HUES6 (cell line): ENCODE measurements around the gene ZNF331.

Experiments
- H3K27ac ChIP-seq: 2 replicates; pipeline ENCODE4 v1.7.0; 2013; ENCODE audit warnings: low read depth, mild to moderate bottlenecking, low read length, inconsistent platforms
- H3K27me3 ChIP-seq: 2 replicates; pipeline ENCODE4 v1.6.1; 2013; ENCODE audit warnings: low read length; ENCODE audit not compliant: control insufficient read depth, insufficient read depth
- H3K36me3 ChIP-seq: 2 replicates; pipeline ENCODE4 v1.6.1; 2013; ENCODE audit warnings: low read length; ENCODE audit not compliant: control insufficient read depth, insufficient read depth
- H3K4me1 ChIP-seq: 2 replicates; pipeline ENCODE4 v1.6.1; 2013; ENCODE audit warnings: low read length; ENCODE audit not compliant: control insufficient read depth, insufficient read depth
- H3K4me3 ChIP-seq: 2 replicates; pipeline ENCODE4 v1.5.1; 2013; ENCODE audit warnings: low read depth, low read length
- H3K9ac ChIP-seq: one replicate; pipeline ENCODE4 v1.6.1; 2013; ENCODE audit warnings: mild to moderate bottlenecking, low read length
- H3K9me3 ChIP-seq: 2 replicates; pipeline ENCODE4 v1.6.1; 2013; ENCODE audit warnings: low read depth, low read length; ENCODE audit not compliant: control insufficient read depth, insufficient read depth

Gene ZNF331

GRCh38 chr19:53576941-53577653, 39.2 kb downstream of the ZNF331 start:
- peaks cover 74% of the 10 kb centered on the region for H3K36me3 ChIP-seq
- peaks cover 35% of the 10 kb centered on the region for H3K9me3 ChIP-seq
- no peak overlapping the region for H3K4me3 ChIP-seq

GRCh38 chr19:53577968-53578367, 40.0 kb downstream of the ZNF331 start:
- Histone ChIP-seq H3K9ac (no peak overlapping the region), H3K4me3 (no peak overlapping the region), H3K27me3 (no peaks in the 10 kb centered on the region), H3K4me1 (peaks cover 12% of the 10 kb centered on the region; the same call in 1 of the 2 replicates), H3K36me3 (peaks cover 68% of the 10 kb centered on the region), H3K9me3 (peaks cover 35% of the 10 kb centered on the region), H3K27ac (no peak overlapping the region)

More at GRCh38 chr19:53576941-53577653, 39.2 kb downstream of the ZNF331 start:
- no peak overlapping the region for H3K9ac ChIP-seq
- H3K27ac ChIP-seq, result no peak overlapping the region
- peaks cover 11% of the 10 kb centered on the region; the same call in 1 of the 2 replicates for H3K4me1 ChIP-seq
- no peaks in the 10 kb centered on the region for H3K27me3 ChIP-seq

GRCh38 chr19:53579518-53579917, 41.6 kb downstream of the ZNF331 start:
- Histone ChIP-seq H3K27ac (no peak overlapping the region), H3K4me3 (no peak overlapping the region), H3K36me3 (peaks cover 52% of the 10 kb centered on the region), H3K27me3 (no peaks in the 10 kb centered on the region), H3K9me3 (peaks cover 35% of the 10 kb centered on the region), H3K9ac (no peak overlapping the region), H3K4me1 (peaks cover 12% of the 10 kb centered on the region; the same call in 1 of the 2 replicates)

- H3K9ac ChIP-seq, result no peak overlapping the region
- peaks cover 12% of the 10 kb centered on the region; the same call in 1 of the 2 replicates for H3K4me1 ChIP-seq
- peaks cover 34% of the 10 kb centered on the region for H3K9me3 ChIP-seq
- H3K4me3 ChIP-seq, result no peak overlapping the region
- peaks cover 37% of the 10 kb centered on the region for H3K36me3 ChIP-seq
- no peaks in the 10 kb centered on the region for H3K27me3 ChIP-seq
- no peak overlapping the region for H3K27ac ChIP-seq
These were observed 43.2 kb downstream of the ZNF331 start for GRCh38 chr19:53580871-53581835.

- Histone ChIP-seq H3K4me1 (peaks cover 12% of the 10 kb centered on the region; the same call in 1 of the 2 replicates), H3K9me3 (peaks cover 34% of the 10 kb centered on the region), H3K27ac (no peak overlapping the region), H3K27me3 (no peaks in the 10 kb centered on the region), H3K9ac (no peak overlapping the region), H3K36me3 (peaks cover 30% of the 10 kb centered on the region), H3K4me3 (no peak overlapping the region)
These were observed 43.9 kb downstream of the ZNF331 start for GRCh38 chr19:53581871-53582279.

- Histone ChIP-seq H3K27ac (no peak overlapping the region), H3K36me3 (peaks cover 17% of the 10 kb centered on the region), H3K9ac (no peak overlapping the region), H3K27me3 (no peaks in the 10 kb centered on the region), H3K9me3 (peaks cover 21% of the 10 kb centered on the region; the same call in 1 of the 2 replicates), H3K4me3 (no peak overlapping the region), H3K4me1 (peaks cover 12% of the 10 kb centered on the region; the same call in 1 of the 2 replicates)
These were observed 45.2 kb downstream of the ZNF331 start for GRCh38 chr19:53583181-53583580.

GRCh38 chr19:53586277-53586691, 48.3 kb downstream of the ZNF331 start:
- peaks cover 8% of the 10 kb centered on the region; the same call in 1 of the 2 replicates for H3K9me3 ChIP-seq
- no peaks in the 10 kb centered on the region for H3K27me3 ChIP-seq
- H3K4me1 ChIP-seq, result peaks cover 9% of the 10 kb centered on the region; the same call in 1 of the 2 replicates
- H3K36me3 ChIP-seq, result no peaks in the 10 kb centered on the region
- H3K4me3 ChIP-seq, result no peak overlapping the region
- no peak overlapping the region for H3K9ac ChIP-seq
- no peak overlapping the region for H3K27ac ChIP-seq

- no peaks in the 10 kb centered on the region for H3K9me3 ChIP-seq
- H3K27ac ChIP-seq, result peak overlapping the region; percentile 98
- H3K4me3 ChIP-seq, result 0 out of 2 replicates have a peak overlapping the region, but pooled peaks have one; percentile 0
- peaks cover 21% of the 10 kb centered on the region for H3K4me1 ChIP-seq
- no peaks in the 10 kb centered on the region for H3K36me3 ChIP-seq
- H3K27me3 ChIP-seq, result no peaks in the 10 kb centered on the region
- H3K9ac ChIP-seq, result peak overlapping the region; percentile 95
These were observed 57.0 kb downstream of the ZNF331 start for GRCh38 chr19:53594811-53595509.

- no peaks in the 10 kb centered on the region for H3K9me3 ChIP-seq
- peak overlapping the region; percentile 95 for H3K9ac ChIP-seq
- H3K27me3 ChIP-seq, result no peaks in the 10 kb centered on the region
- H3K36me3 ChIP-seq, result no peaks in the 10 kb centered on the region
- H3K27ac ChIP-seq, result peak overlapping the region; percentile 98
- peaks cover 21% of the 10 kb centered on the region for H3K4me1 ChIP-seq
- H3K4me3 ChIP-seq, result peak overlapping the region; percentile 4; the same call in 1 of the 2 replicates
These were observed 57.5 kb downstream of the ZNF331 start for GRCh38 chr19:53595510-53595867.

GRCh38 chr19:53596056-53596455, 58.1 kb downstream of the ZNF331 start:
- Histone ChIP-seq H3K9ac (peak overlapping the region; percentile 95), H3K27ac (peak overlapping the region; percentile 98), H3K4me1 (peaks cover 21% of the 10 kb centered on the region), H3K36me3 (no peaks in the 10 kb centered on the region), H3K27me3 (no peaks in the 10 kb centered on the region), H3K9me3 (no peaks in the 10 kb centered on the region), H3K4me3 (peak overlapping the region; percentile 4; the same call in 1 of the 2 replicates)
